ENCODE results near the gene SRL.

- TF ChIP-seq EZH2 (IDR thresholded peaks at IDR 0.05) (no peak), POLR2AphosphoS5 (IDR thresholded peaks at IDR 0.05; ENCODE audit: borderline replicate concordance, low read depth, low read length) (no peak), FOXP2 (optimal IDR thresholded peaks at IDR 0.05; ENCODE audit: control extremely low read depth, extremely low read length, insufficient read depth) (no peak)
Measured at GRCh38 chr16:4220358-4220757, 21.5 kb downstream of the SRL start.
